ENCODE data around the gene MYL12A.
"Not testable (repeated sequence)": the region's sequence is repeated elsewhere in the genome, so short reads cannot be mapped to it uniquely, and the experiment has no call there.

Gene MYL12A

GRCh38 chr18:3247240-3248061 lies at the start of gene MYL12A:
TSS of gene MYL12A (plus strand) at chr18:3247801. CDS start at chr18:3253248, 5,447 bp downstream.
- peak; percentile 90 for DNase-seq

GRCh38 chr18:3198260-3198860 lies 49.2 kb upstream of the MYL12A start:
- DNase-seq, result not testable (repeated sequence)

GRCh38 chr18:3199942-3200645 lies 47.5 kb upstream of the MYL12A start:
- no peak for DNase-seq

GRCh38 chr18:3205239-3205638 lies 42.4 kb upstream of the MYL12A start:
- DNase-seq, result no peak

GRCh38 chr18:3207565-3207964 lies 40.0 kb upstream of the MYL12A start:
- DNase-seq, result no peak

- DNase-seq, result peak; percentile 45
Observed at GRCh38 chr18:3209859-3210569, 37.6 kb upstream of the MYL12A start.

- no peak for DNase-seq
Observed at GRCh38 chr18:3211236-3211992, 36.2 kb upstream of the MYL12A start.

- no peak for DNase-seq
Observed at GRCh38 chr18:3212657-3213056, 34.9 kb upstream of the MYL12A start.

- no peak for DNase-seq
Observed at GRCh38 chr18:3213300-3214059, 34.1 kb upstream of the MYL12A start.

- DNase-seq, result no peak
Observed at GRCh38 chr18:3214855-3215637, 32.6 kb upstream of the MYL12A start.

GRCh38 chr18:3216987-3217386 lies 30.6 kb upstream of the MYL12A start:
- no peak for DNase-seq

- DNase-seq, result no peak
Observed at GRCh38 chr18:3217948-3218647, 29.5 kb upstream of the MYL12A start.

- no peak for DNase-seq
Observed at GRCh38 chr18:3218819-3219218, 28.8 kb upstream of the MYL12A start.

- no peak for DNase-seq
Observed at GRCh38 chr18:3219241-3219630, 28.4 kb upstream of the MYL12A start.

GRCh38 chr18:3219631-3220335 lies 27.8 kb upstream of the MYL12A start, which contains the start of gene MYOM1:
TSS of gene MYOM1 (minus strand) at chr18:3219968. CDS start at chr18:3215223, 4,745 bp downstream.
- DNase-seq, result no peak

GRCh38 chr18:3220868-3221267 lies 26.7 kb upstream of the MYL12A start:
- DNase-seq, result not testable (repeated sequence)

- DNase-seq, result no peak
Observed at GRCh38 chr18:3221496-3221895, 26.1 kb upstream of the MYL12A start.

GRCh38 chr18:3223356-3223755 lies 24.2 kb upstream of the MYL12A start:
- no peak for DNase-seq

GRCh38 chr18:3224223-3224622 lies 23.4 kb upstream of the MYL12A start:
- DNase-seq, result no peak
